K562 (cell line): ENCODE measurements around the gene C15orf62. TPM values are rescaled to one million over a fixed set of nuclear protein-coding genes. Genes with fewer than 3 reads are reported as not detected.

Experiments
- C11orf30 ChIP-seq: fragments of 450-650 bp; IDR thresholded peaks from 2 replicates; pipeline ENCODE4 v1.6.1; 2016; ENCODE audit warnings: low read depth, mild to moderate bottlenecking
- DPF2 ChIP-seq: fragments of 450-650 bp; IDR thresholded peaks from 2 replicates; pipeline ENCODE4 v1.6.1; 2016
- FOSL1 ChIP-seq: fragments of 200-800 bp; sonication (Bioruptor generic); conservative IDR thresholded peaks from 2 replicates; pipeline ENCODE4 v1.6.1; 2016; ENCODE audit warnings: missing genetic modification characterization, missing compliant biosample characterization
- MAFK ChIP-seq: IDR thresholded peaks from 2 replicates; pipeline ENCODE4 v1.6.1; 2011; ENCODE audit warnings: low read length, improper control_type of control experiment
- NFRKB ChIP-seq: fragments of 450-650 bp; IDR thresholded peaks from 2 replicates; pipeline ENCODE4 v1.6.1; 2016; ENCODE audit warnings: low read depth
- NR2C2 ChIP-seq, 2 experiments: fragments of 200-800 bp in 1 of 2; sonication (Bioruptor generic) in 1 of 2; sonication (generic) in 1 of 2; formaldehyde crosslinking in 1 of 2; IDR thresholded peaks; 2 replicates each; pipeline versions ENCODE4 v1.6.1 to v1.8.0; 2016 to 2022; ENCODE audit warnings: mild to moderate bottlenecking in 1 of 2, missing compliant biosample characterization in 1 of 2, missing genetic modification characterization in 1 of 2, missing genetic modification reagents in 1 of 2
- RBM25 ChIP-seq: fragments of 200-400 bp; formaldehyde crosslinking; IDR thresholded peaks from 2 replicates; pipeline ENCODE4 v1.6.1; 2018; ENCODE audit warnings: low read length, low read depth, moderate library complexity; ENCODE audit not compliant: severe bottlenecking
- TCFL5 ChIP-seq: fragments of 250-450 bp; sonication (Bioruptor Pico); conservative IDR thresholded peaks from 2 replicates; pipeline ENCODE4 v1.6.1; 2021; ENCODE audit warnings: mild to moderate bottlenecking, moderate library complexity, matching md5 sums
- TEAD1 ChIP-seq, 2 experiments: fragments of 450-650 bp in 1 of 2; sonication (generic) in 1 of 2; formaldehyde crosslinking; IDR thresholded peaks; 2 replicates each; pipeline versions ENCODE4 v1.4.0 to v1.8.0; 2020 to 2022; ENCODE audit warnings: mild to moderate bottlenecking in 2 of 2, missing genetic modification reagents in 1 of 2
- polyA plus RNA-seq, 8 experiments: library from polyadenylated mRNA; depleted of rRNA in 4 of 8; stranded (reverse) in 5 of 8; unstranded in 3 of 8; fragments of >200 nt; fragmentation: Nextera tagmentation in 2 of 8; fragmentation: Illumina TruSeq in 1 of 8; extraction: Ambion mirVana in 2 of 8; extraction: Trizol in 1 of 8; gene quantifications; 2 replicates each; pipeline versions ENCODE4 v1.2.1 to v1.2.3, GENCODE V29; 2011 to 2014; ENCODE audit warnings: inconsistent platforms in 1 of 8, missing spikeins in 1 of 8
- total RNA-seq, 7 experiments: library from RNA; depleted of rRNA in 6 of 7; stranded (reverse); fragments of >200 nt in 6 of 7; fragmentation: Illumina TruSeq in 2 of 7; extraction: Trizol in 2 of 7; gene quantifications; 2 replicates each; pipeline versions ENCODE4 v1.2.1 to v1.2.3, GENCODE V29; 2011 to 2021; ENCODE audit warnings: low replicate concordance in 1 of 7
- TF ChIP-seq, protein P1 (sequence below), 2 experiments: fragments of 450-650 bp; conservative IDR thresholded peaks; 2 replicates each; pipeline ENCODE4 v1.6.1; 2017; ENCODE audit warnings: mild to moderate bottlenecking in 2 of 2, moderate library complexity in 2 of 2
- TF ChIP-seq, protein P2 (sequence below): fragments of 450-650 bp; IDR thresholded peaks from 2 replicates; pipeline ENCODE4 v1.6.1; 2016; ENCODE audit warnings: mild to moderate bottlenecking, moderate library complexity

C15orf62 gene
- total and polyA plus RNA-seq, 9 of the 15 experiments (the other 6 are each of a cell fraction or from before 2014, with no cell fraction given): 0.01 to 0.76 (median 0.30) TPM; not detected in 1

DNA sequence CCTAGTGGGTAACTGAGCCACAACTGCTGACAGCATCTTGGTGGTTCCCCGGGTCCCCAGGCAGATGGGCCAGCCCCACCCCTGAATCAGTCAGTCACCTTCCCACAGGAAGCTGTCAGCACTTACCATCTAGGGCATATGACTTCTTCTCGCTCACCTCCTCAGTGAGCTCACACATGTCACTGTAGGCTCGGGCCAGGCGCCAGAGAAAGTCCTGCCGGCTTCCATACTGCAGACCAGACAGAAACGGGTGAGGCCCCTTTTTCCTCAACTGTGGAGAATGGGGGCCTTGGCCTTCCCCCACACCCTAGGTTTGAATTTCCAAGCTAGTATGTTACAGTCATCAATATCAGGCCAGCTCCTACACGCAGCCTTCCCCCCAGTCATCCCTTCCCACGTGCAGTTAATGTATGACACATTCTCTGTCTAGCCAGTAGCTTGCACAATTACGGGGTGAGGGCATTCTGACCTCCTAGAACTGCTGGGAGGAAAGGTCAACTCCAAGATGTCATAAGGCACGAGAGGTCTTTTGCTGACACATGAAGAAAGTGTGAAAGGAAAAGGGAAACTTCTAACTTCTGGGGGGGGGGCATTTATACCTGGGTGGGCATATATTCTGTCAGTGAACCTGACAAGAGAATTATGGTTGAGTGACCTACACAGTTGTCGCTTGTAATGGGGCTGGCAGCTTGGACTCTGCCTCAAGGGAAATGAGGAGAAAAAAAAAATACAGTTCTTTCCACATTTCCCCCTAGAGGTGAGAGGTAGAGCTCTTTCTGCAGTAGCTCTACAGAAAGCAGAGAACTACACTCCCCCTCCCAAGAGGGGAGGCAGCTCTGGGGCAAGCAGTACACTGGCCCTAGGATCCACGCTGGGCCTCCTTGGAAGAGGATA lies 25.6 kb upstream of the C15orf62 start (continued):
- TF ChIP-seq, protein P1, sequence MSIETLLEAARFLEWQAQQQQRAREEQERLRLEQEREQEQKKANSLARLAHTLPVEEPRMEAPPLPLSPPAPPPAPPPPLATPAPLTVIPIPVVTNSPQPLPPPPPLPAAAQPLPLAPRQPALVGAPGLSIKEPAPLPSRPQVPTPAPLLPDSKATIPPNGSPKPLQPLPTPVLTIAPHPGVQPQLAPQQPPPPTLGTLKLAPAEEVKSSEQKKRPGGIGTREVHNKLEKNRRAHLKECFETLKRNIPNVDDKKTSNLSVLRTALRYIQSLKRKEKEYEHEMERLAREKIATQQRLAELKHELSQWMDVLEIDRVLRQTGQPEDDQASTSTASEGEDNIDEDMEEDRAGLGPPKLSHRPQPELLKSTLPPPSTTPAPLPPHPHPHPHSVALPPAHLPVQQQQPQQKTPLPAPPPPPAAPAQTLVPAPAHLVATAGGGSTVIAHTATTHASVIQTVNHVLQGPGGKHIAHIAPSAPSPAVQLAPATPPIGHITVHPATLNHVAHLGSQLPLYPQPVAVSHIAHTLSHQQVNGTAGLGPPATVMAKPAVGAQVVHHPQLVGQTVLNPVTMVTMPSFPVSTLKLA (conservative IDR thresholded peaks at IDR 0.05): peak; percentile 68 to 82; a peak in 3 of 4 replicates
- TF ChIP-seq C11orf30 (peak; percentile 73), TCFL5 (CRISPR knock-in tag) (no peak), NFRKB (no peak), TEAD1 (CRISPR knock-in tag; IDR thresholded peaks at IDR 0.05) (no peak), DPF2 (0 out of 2 replicates have a peak, but pooled peaks have one; percentile 35), NR2C2 (CRISPR knock-in tag; IDR thresholded peaks at IDR 0.05) (no peak), NR2C2 (tag; IDR thresholded peaks at IDR 0.05) (peak; percentile 90), MAFK (peak; percentile 61), RBM25 (no peak), FOSL1 (tag) (peak; percentile 87)
- TF ChIP-seq, protein P2, sequence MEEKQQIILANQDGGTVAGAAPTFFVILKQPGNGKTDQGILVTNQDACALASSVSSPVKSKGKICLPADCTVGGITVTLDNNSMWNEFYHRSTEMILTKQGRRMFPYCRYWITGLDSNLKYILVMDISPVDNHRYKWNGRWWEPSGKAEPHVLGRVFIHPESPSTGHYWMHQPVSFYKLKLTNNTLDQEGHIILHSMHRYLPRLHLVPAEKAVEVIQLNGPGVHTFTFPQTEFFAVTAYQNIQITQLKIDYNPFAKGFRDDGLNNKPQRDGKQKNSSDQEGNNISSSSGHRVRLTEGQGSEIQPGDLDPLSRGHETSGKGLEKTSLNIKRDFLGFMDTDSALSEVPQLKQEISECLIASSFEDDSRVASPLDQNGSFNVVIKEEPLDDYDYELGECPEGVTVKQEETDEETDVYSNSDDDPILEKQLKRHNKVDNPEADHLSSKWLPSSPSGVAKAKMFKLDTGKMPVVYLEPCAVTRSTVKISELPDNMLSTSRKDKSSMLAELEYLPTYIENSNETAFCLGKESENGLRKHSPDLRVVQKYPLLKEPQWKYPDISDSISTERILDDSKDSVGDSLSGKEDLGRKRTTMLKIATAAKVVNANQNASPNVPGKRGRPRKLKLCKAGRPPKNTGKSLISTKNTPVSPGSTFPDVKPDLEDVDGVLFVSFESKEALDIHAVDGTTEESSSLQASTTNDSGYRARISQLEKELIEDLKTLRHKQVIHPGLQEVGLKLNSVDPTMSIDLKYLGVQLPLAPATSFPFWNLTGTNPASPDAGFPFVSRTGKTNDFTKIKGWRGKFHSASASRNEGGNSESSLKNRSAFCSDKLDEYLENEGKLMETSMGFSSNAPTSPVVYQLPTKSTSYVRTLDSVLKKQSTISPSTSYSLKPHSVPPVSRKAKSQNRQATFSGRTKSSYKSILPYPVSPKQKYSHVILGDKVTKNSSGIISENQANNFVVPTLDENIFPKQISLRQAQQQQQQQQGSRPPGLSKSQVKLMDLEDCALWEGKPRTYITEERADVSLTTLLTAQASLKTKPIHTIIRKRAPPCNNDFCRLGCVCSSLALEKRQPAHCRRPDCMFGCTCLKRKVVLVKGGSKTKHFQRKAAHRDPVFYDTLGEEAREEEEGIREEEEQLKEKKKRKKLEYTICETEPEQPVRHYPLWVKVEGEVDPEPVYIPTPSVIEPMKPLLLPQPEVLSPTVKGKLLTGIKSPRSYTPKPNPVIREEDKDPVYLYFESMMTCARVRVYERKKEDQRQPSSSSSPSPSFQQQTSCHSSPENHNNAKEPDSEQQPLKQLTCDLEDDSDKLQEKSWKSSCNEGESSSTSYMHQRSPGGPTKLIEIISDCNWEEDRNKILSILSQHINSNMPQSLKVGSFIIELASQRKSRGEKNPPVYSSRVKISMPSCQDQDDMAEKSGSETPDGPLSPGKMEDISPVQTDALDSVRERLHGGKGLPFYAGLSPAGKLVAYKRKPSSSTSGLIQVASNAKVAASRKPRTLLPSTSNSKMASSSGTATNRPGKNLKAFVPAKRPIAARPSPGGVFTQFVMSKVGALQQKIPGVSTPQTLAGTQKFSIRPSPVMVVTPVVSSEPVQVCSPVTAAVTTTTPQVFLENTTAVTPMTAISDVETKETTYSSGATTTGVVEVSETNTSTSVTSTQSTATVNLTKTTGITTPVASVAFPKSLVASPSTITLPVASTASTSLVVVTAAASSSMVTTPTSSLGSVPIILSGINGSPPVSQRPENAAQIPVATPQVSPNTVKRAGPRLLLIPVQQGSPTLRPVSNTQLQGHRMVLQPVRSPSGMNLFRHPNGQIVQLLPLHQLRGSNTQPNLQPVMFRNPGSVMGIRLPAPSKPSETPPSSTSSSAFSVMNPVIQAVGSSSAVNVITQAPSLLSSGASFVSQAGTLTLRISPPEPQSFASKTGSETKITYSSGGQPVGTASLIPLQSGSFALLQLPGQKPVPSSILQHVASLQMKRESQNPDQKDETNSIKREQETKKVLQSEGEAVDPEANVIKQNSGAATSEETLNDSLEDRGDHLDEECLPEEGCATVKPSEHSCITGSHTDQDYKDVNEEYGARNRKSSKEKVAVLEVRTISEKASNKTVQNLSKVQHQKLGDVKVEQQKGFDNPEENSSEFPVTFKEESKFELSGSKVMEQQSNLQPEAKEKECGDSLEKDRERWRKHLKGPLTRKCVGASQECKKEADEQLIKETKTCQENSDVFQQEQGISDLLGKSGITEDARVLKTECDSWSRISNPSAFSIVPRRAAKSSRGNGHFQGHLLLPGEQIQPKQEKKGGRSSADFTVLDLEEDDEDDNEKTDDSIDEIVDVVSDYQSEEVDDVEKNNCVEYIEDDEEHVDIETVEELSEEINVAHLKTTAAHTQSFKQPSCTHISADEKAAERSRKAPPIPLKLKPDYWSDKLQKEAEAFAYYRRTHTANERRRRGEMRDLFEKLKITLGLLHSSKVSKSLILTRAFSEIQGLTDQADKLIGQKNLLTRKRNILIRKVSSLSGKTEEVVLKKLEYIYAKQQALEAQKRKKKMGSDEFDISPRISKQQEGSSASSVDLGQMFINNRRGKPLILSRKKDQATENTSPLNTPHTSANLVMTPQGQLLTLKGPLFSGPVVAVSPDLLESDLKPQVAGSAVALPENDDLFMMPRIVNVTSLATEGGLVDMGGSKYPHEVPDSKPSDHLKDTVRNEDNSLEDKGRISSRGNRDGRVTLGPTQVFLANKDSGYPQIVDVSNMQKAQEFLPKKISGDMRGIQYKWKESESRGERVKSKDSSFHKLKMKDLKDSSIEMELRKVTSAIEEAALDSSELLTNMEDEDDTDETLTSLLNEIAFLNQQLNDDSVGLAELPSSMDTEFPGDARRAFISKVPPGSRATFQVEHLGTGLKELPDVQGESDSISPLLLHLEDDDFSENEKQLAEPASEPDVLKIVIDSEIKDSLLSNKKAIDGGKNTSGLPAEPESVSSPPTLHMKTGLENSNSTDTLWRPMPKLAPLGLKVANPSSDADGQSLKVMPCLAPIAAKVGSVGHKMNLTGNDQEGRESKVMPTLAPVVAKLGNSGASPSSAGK: peak; percentile 45; the same call in 1 of the 2 replicates
